H1 (cell line): ENCODE results near the gene ARID1B. TPM values are rescaled to one million over a fixed set of nuclear protein-coding genes. Genes with fewer than 3 reads are reported as not detected.

Experiments
- BACH1 ChIP-seq: IDR thresholded peaks from 2 replicates; pipeline ENCODE4 v1.6.1; 2012; ENCODE audit warnings: low read length, improper control_type of control experiment
- EGR1 ChIP-seq: IDR thresholded peaks from 2 replicates; pipeline ENCODE4 v1.6.1; 2011; ENCODE audit warnings: low read depth, low read length, borderline replicate concordance
- polyA plus RNA-seq, 7 experiments: library from polyadenylated mRNA; depleted of rRNA in 3 of 7; stranded (reverse) in 5 of 7; unstranded in 2 of 7; fragments of >200 nt in 5 of 7; fragments of 200-250 nt in 2 of 7; gene quantifications; 1 replicate in 5 of 7; 2 replicates in 1 of 7; 4 replicates in 1 of 7; pipeline versions ENCODE4 v1.2.1 to v1.2.3, GENCODE V29; 2011 to 2013; ENCODE audit warnings: missing spikeins in 2 of 7, mixed read lengths in 2 of 7
- total RNA-seq: library from RNA; stranded (reverse); fragmentation: NEBNext Ultra II Directional; extraction: Animal tissue kit (Norgen Biotek cat#: 25700); gene quantifications from 2 replicates; pipeline ENCODE4 v1.2.1, GENCODE V29; 2021

The ARID1B gene
- total and polyA plus RNA-seq, 2 of the 8 experiments (the other 6 are each of a cell fraction or from before 2014, with no cell fraction given): 24.3 to 70.3 TPM

- TF ChIP-seq EGR1 (no peak), BACH1 (no peak)
Observed at GRCh38 chr6:156972145-156972544, 195.0 kb downstream of the ARID1B start (continued).
